ENCODE measurements around the gene RSU1.
"Not testable (repeated sequence)": the region's sequence is repeated elsewhere in the genome, so short reads cannot be mapped to it uniquely, and the experiment has no call there.

RSU1 gene

GRCh38 chr10:16777473-16778370 is 39.5 kb downstream of the RSU1 start:
- no peak for DNase-seq

GRCh38 chr10:16776896-16777295 is 40.3 kb downstream of the RSU1 start:
- DNase-seq: no peak

- DNase-seq: no peak
These were observed 43.9 kb downstream of the RSU1 start for GRCh38 chr10:16773334-16773733.

GRCh38 chr10:16770670-16771069 is 46.6 kb downstream of the RSU1 start:
- DNase-seq: no peak

GRCh38 chr10:16770141-16770540 is 47.1 kb downstream of the RSU1 start:
- no peak for DNase-seq

- no peak for DNase-seq
These were observed 47.9 kb downstream of the RSU1 start for GRCh38 chr10:16769331-16769730.

- no peak for DNase-seq
These were observed 48.5 kb downstream of the RSU1 start for GRCh38 chr10:16768702-16769101.

- no peak for DNase-seq
These were observed 51.5 kb downstream of the RSU1 start for GRCh38 chr10:16765509-16766375.

- DNase-seq: no peak
These were observed 55.9 kb downstream of the RSU1 start for GRCh38 chr10:16761300-16761699.

- no peak for DNase-seq
These were observed 60.5 kb downstream of the RSU1 start for GRCh38 chr10:16756561-16757221.

- no peak for DNase-seq
These were observed 62.5 kb downstream of the RSU1 start for GRCh38 chr10:16754765-16755164.

- not testable (repeated sequence) for DNase-seq
These were observed 64.4 kb downstream of the RSU1 start for GRCh38 chr10:16752849-16753248.

- no peak for DNase-seq
These were observed 65.1 kb downstream of the RSU1 start for GRCh38 chr10:16752099-16752498.

GRCh38 chr10:16751244-16751643 is 66.0 kb downstream of the RSU1 start:
- no peak for DNase-seq

GRCh38 chr10:16750461-16750860 is 66.8 kb downstream of the RSU1 start:
- DNase-seq: no peak

GRCh38 chr10:16748749-16749148 is 68.5 kb downstream of the RSU1 start:
- DNase-seq: no peak

- no peak for DNase-seq
These were observed 70.4 kb downstream of the RSU1 start for GRCh38 chr10:16746856-16747255.

GRCh38 chr10:16745061-16745460 is 72.2 kb downstream of the RSU1 start:
- DNase-seq: no peak

GRCh38 chr10:16742165-16742960 is 74.9 kb downstream of the RSU1 start:
- DNase-seq: no peak

- no peak for DNase-seq
These were observed 75.7 kb downstream of the RSU1 start for GRCh38 chr10:16741540-16741939.

GRCh38 chr10:16737420-16737819 is 79.8 kb downstream of the RSU1 start:
- no peak for DNase-seq

- no peak for DNase-seq
These were observed 81.6 kb downstream of the RSU1 start for GRCh38 chr10:16735671-16736070.
